HEK293 (cell line): ENCODE measurements around the gene COPE.
A peak's percentile ranks its signal among the peaks of the same experiment; 100 is the strongest.

ENCODE experiments used
- CTCF ChIA-PET: fragments of 350-600 bp; formaldehyde crosslinking; extraction: SDS; loops from one replicate; lab custom pipeline; 2021; ENCODE audit warnings: antibody characterized with exemption; lab: Yijun Ruan, JAX
- POLR2A ChIA-PET: fragments of 300-600 bp; formaldehyde crosslinking; extraction: SDS; loops from one replicate; lab custom pipeline; 2020; ENCODE audit warnings: antibody characterized with exemption, inconsistent platforms; lab: Yijun Ruan, JAX
- H3K27ac ChIP-seq: fragments of 200-500 bp; sonication (Bioruptor generic); 2 replicates; pipeline ENCODE4 v1.5.1; 2014; ENCODE audit warnings: low read depth, low read length, control low read depth, inconsistent platforms; ENCODE audit errors: extremely low read depth
- H3K36me3 ChIP-seq, 2 experiments: fragments of 200-500 bp in 1 of 2; sonication (Bioruptor generic) in 1 of 2; 1 replicate in 1 of 2; 2 replicates in 1 of 2; pipeline ENCODE4 v1.5.1; 2014 to 2017; ENCODE audit warnings: inconsistent platforms in 2 of 2, low read length in 2 of 2; ENCODE audit not compliant: control insufficient read depth in 2 of 2, insufficient read depth in 1 of 2
- H3K4me1 ChIP-seq: fragments of 200-500 bp; sonication (Bioruptor generic); 2 replicates; pipeline ENCODE4 v1.5.1; 2014; ENCODE audit warnings: mild to moderate bottlenecking, low read length, inconsistent platforms; ENCODE audit not compliant: control insufficient read depth, insufficient read depth
- H3K4me3 ChIP-seq: 2 replicates; pipeline ENCODE4 v1.5.1; 2011; ENCODE audit warnings: low read depth, mild to moderate bottlenecking, control low read depth, low read length, moderate library complexity
- H3K9me3 ChIP-seq: fragments of 200-500 bp; sonication (Bioruptor generic); 2 replicates; pipeline ENCODE4 v1.5.1; 2014; ENCODE audit warnings: low read depth, low read length, inconsistent platforms; ENCODE audit not compliant: control insufficient read depth, insufficient read depth
- EGR2 ChIP-seq: fragments of 450-650 bp; formaldehyde crosslinking; IDR thresholded peaks from 2 replicates; pipeline ENCODE4 v1.5.1; 2016; ENCODE audit warnings: low read depth, missing biosample characterization, missing genetic modification characterization
- GLIS1 ChIP-seq: fragments of 450-650 bp; formaldehyde crosslinking; IDR thresholded peaks from 2 replicates; pipeline ENCODE4 v1.5.1; 2016; ENCODE audit warnings: missing biosample characterization, missing genetic modification characterization
- HOXD13 ChIP-seq: sonication (generic); formaldehyde crosslinking; IDR thresholded peaks from 2 replicates; pipeline ENCODE4 v1.8.0; 2022; ENCODE audit warnings: missing genetic modification reagents, borderline replicate concordance
- KLF17 ChIP-seq: fragments of 450-650 bp; formaldehyde crosslinking; IDR thresholded peaks from 2 replicates; pipeline ENCODE4 v1.5.1; 2016; ENCODE audit warnings: missing biosample characterization, missing genetic modification characterization
- REPIN1 ChIP-seq: fragments of 450-650 bp; formaldehyde crosslinking; IDR thresholded peaks from 2 replicates; pipeline ENCODE4 v1.5.1; 2017; ENCODE audit warnings: missing biosample characterization, missing genetic modification characterization, low read depth
- SP7 ChIP-seq: fragments of 450-650 bp; formaldehyde crosslinking; IDR thresholded peaks from 2 replicates; pipeline ENCODE4 v1.5.1; 2016; ENCODE audit warnings: missing biosample characterization, missing genetic modification characterization
- ZFHX2 ChIP-seq: fragments of 450-650 bp; formaldehyde crosslinking; conservative IDR thresholded peaks from 2 replicates; pipeline ENCODE4 v1.5.1; 2016; ENCODE audit warnings: missing biosample characterization, missing genetic modification characterization
- ZNF16 ChIP-seq: fragments of 450-650 bp; formaldehyde crosslinking; IDR thresholded peaks from 2 replicates; pipeline ENCODE4 v1.5.1; 2016; ENCODE audit warnings: low read depth, missing biosample characterization, missing genetic modification characterization
- ZNF2 ChIP-seq: fragments of 450-650 bp; formaldehyde crosslinking; IDR thresholded peaks from 2 replicates; pipeline ENCODE4 v1.5.1; 2016; ENCODE audit warnings: missing biosample characterization, missing genetic modification characterization
- ZNF221 ChIP-seq: fragments of 450-650 bp; formaldehyde crosslinking; IDR thresholded peaks from 2 replicates; pipeline ENCODE4 v1.5.1; 2017; ENCODE audit warnings: missing biosample characterization, missing genetic modification characterization, borderline replicate concordance
- ZNF239 ChIP-seq: fragments of 450-650 bp; formaldehyde crosslinking; IDR thresholded peaks from 2 replicates; pipeline ENCODE4 v1.5.1; 2016; ENCODE audit warnings: missing biosample characterization, missing genetic modification characterization
- ZNF341 ChIP-seq: fragments of 450-650 bp; formaldehyde crosslinking; IDR thresholded peaks from 2 replicates; pipeline ENCODE4; 2016; ENCODE audit warnings: low read depth, missing biosample characterization, missing genetic modification characterization
- ZNF354C ChIP-seq: fragments of 450-650 bp; formaldehyde crosslinking; IDR thresholded peaks from 2 replicates; pipeline ENCODE4 v1.5.1; 2016; ENCODE audit warnings: missing biosample characterization, missing genetic modification characterization, low read depth, borderline replicate concordance
- ZNF366 ChIP-seq: fragments of 450-650 bp; formaldehyde crosslinking; conservative IDR thresholded peaks from 2 replicates; pipeline ENCODE4 v1.5.1; 2016; ENCODE audit warnings: missing biosample characterization, missing genetic modification characterization
- ZNF48 ChIP-seq: fragments of 450-650 bp; formaldehyde crosslinking; IDR thresholded peaks from 2 replicates; pipeline ENCODE4 v1.5.1; 2016; ENCODE audit warnings: missing biosample characterization, missing genetic modification characterization
- ZNF510 ChIP-seq: fragments of 450-650 bp; formaldehyde crosslinking; IDR thresholded peaks from 2 replicates; pipeline ENCODE4 v1.5.1; 2018; ENCODE audit warnings: mild to moderate bottlenecking, missing genetic modification characterization, missing biosample characterization; ENCODE audit not compliant: insufficient replicate concordance
- ZNF514 ChIP-seq: fragments of 450-650 bp; formaldehyde crosslinking; IDR thresholded peaks from 2 replicates; pipeline ENCODE4 v1.5.1; 2016; ENCODE audit warnings: missing biosample characterization, missing genetic modification characterization
- ZNF558 ChIP-seq: fragments of 450-650 bp; formaldehyde crosslinking; IDR thresholded peaks from 2 replicates; pipeline ENCODE4 v1.5.1; 2016; ENCODE audit warnings: missing biosample characterization, missing genetic modification characterization
- ZNF560 ChIP-seq: fragments of 450-650 bp; formaldehyde crosslinking; IDR thresholded peaks from 2 replicates; pipeline ENCODE4 v1.5.1; 2017; ENCODE audit warnings: missing biosample characterization, missing genetic modification characterization, borderline replicate concordance
- ZNF610 ChIP-seq: fragments of 450-650 bp; formaldehyde crosslinking; IDR thresholded peaks from 2 replicates; pipeline ENCODE4 v1.5.1; 2016; ENCODE audit warnings: missing biosample characterization, missing genetic modification characterization, borderline replicate concordance
- ZNF623 ChIP-seq: fragments of 450-650 bp; formaldehyde crosslinking; IDR thresholded peaks from 2 replicates; pipeline ENCODE4 v1.5.1; 2016; ENCODE audit warnings: missing biosample characterization, missing genetic modification characterization
- ZNF645 ChIP-seq: fragments of 450-650 bp; formaldehyde crosslinking; IDR thresholded peaks from 2 replicates; pipeline ENCODE4; 2016; ENCODE audit warnings: missing biosample characterization, missing genetic modification characterization
- ZNF704 ChIP-seq: fragments of 450-650 bp; formaldehyde crosslinking; IDR thresholded peaks from 2 replicates; pipeline ENCODE4 v1.5.1; 2016; ENCODE audit warnings: missing biosample characterization, missing genetic modification characterization
- ZNF837 ChIP-seq: fragments of 450-650 bp; formaldehyde crosslinking; IDR thresholded peaks from 2 replicates; pipeline ENCODE4 v1.5.1; 2016; ENCODE audit warnings: missing biosample characterization, missing genetic modification characterization

The COPE gene

GRCh38 chr19:18949858-18950257 is 30.7 kb upstream of the COPE start:
- POLR2A ChIA-PET, result no interaction called here
- Histone ChIP-seq H3K27ac (no peak overlapping the region), H3K9me3 (no peaks in the 10 kb centered on the region), H3K36me3 (no peaks in the 10 kb centered on the region), H3K4me1 (no peaks in the 10 kb centered on the region), H3K4me3 (no peak overlapping the region)
- CTCF ChIA-PET, result interaction anchor here (0.6 to 0.9 kb wide), 3 partner anchors 21 to 83 kb away, joined by 3 read pairs; no protein-coding TSS in a partner anchor
- no peak for TF ChIP-seq HOXD13 (CRISPR knock-in tag)

- H3K4me3 ChIP-seq, result no peak overlapping the region
- H3K4me1 ChIP-seq, result no peaks in the 10 kb centered on the region
- CTCF ChIA-PET, result interaction anchor here (0.6 to 1.6 kb wide), 3 partner anchors 38 to 43 kb away, joined by 3 to 8 read pairs (median 5); no protein-coding TSS in a partner anchor
- POLR2A ChIA-PET, result no interaction called here
- no peaks in the 10 kb centered on the region for H3K9me3 ChIP-seq
- no peaks in the 10 kb centered on the region for H3K36me3 ChIP-seq
- TF ChIP-seq ZNF610 (tag by site-specific recombination) (no peak), GLIS1 (no peak), ZNF704 (tag by site-specific recombination) (no peak), ZNF510 (no peak), ZNF558 (no peak), ZNF2 (tag by site-specific recombination) (no peak)
- H3K27ac ChIP-seq, result no peak overlapping the region
Measured at GRCh38 chr19:18948976-18949356, 29.8 kb upstream of the COPE start.

- no peaks in the 10 kb centered on the region for H3K4me1 ChIP-seq
- peak; percentile 10; the same call in 1 of the 2 replicates for TF ChIP-seq EGR2 (tag by site-specific recombination)
- no peak for TF ChIP-seq ZNF239 (tag by site-specific recombination)
- TF ChIP-seq ZNF341 (tag by site-specific recombination), result 0 out of 2 replicates have a peak, but pooled peaks have one; percentile 24
- TF ChIP-seq ZNF623 (tag by site-specific recombination), result peak; percentile 82
- peak; percentile 58; the same call in 1 of the 2 replicates for TF ChIP-seq ZNF16 (tag by site-specific recombination)
- TF ChIP-seq ZFHX2 (tag by site-specific recombination), result 0 out of 2 replicates have a peak, but pooled peaks have one; percentile 16
- TF ChIP-seq ZNF514 (tag by site-specific recombination), result no peak
- TF ChIP-seq, all 188 proteins: peak for 5
- no peaks in the 10 kb centered on the region for H3K9me3 ChIP-seq
- no peak overlapping the region for H3K27ac ChIP-seq
- no peak overlapping the region for H3K4me3 ChIP-seq
- CTCF ChIA-PET, result interaction anchor here (0.6 to 1.6 kb wide), 3 partner anchors 14 to 43 kb away, joined by 5 to 8 read pairs (median 6); no protein-coding TSS in a partner anchor
- POLR2A ChIA-PET, result no interaction called here
- no peaks in the 10 kb centered on the region for H3K36me3 ChIP-seq
Measured at GRCh38 chr19:18948075-18948975, 29.1 kb upstream of the COPE start.

- Histone ChIP-seq H3K4me1 (no peaks in the 10 kb centered on the region), H3K4me3 (no peak overlapping the region), H3K9me3 (no peaks in the 10 kb centered on the region), H3K27ac (no peak overlapping the region), H3K36me3 (no peaks in the 10 kb centered on the region)
- CTCF ChIA-PET, result no interaction called here
- POLR2A ChIA-PET, result no interaction called here
- no peak for TF ChIP-seq ZNF354C (tag by site-specific recombination)
- no peak for TF ChIP-seq ZNF366
- TF ChIP-seq SP7 (tag by site-specific recombination), result no peak
- TF ChIP-seq KLF17 (tag by site-specific recombination), result no peak
- no peak for TF ChIP-seq ZNF48
- TF ChIP-seq ZNF221 (tag by site-specific recombination), result no peak
- TF ChIP-seq ZNF560 (tag by site-specific recombination), result no peak
- TF ChIP-seq ZNF837 (tag by site-specific recombination), result no peak
- no peak for TF ChIP-seq REPIN1 (tag by site-specific recombination)
- no peak for TF ChIP-seq ZNF645
Measured at GRCh38 chr19:18946918-18947317, 27.7 kb upstream of the COPE start.
